HG03103 (cell line): ENCODE data around the gene FUCA1.
"Not testable (repeated sequence)": the region's sequence is repeated elsewhere in the genome, so short reads cannot be mapped to it uniquely, and the experiment has no call there.

Source experiments
- ATAC-seq: cut with Tn5 transposase; IDR thresholded peaks from one replicate; pipeline ENCODE4 v1.9.1; 2021; ENCODE audit warnings: low read depth; ENCODE audit not compliant: unreplicated experiment

The FUCA1 gene

DNA sequence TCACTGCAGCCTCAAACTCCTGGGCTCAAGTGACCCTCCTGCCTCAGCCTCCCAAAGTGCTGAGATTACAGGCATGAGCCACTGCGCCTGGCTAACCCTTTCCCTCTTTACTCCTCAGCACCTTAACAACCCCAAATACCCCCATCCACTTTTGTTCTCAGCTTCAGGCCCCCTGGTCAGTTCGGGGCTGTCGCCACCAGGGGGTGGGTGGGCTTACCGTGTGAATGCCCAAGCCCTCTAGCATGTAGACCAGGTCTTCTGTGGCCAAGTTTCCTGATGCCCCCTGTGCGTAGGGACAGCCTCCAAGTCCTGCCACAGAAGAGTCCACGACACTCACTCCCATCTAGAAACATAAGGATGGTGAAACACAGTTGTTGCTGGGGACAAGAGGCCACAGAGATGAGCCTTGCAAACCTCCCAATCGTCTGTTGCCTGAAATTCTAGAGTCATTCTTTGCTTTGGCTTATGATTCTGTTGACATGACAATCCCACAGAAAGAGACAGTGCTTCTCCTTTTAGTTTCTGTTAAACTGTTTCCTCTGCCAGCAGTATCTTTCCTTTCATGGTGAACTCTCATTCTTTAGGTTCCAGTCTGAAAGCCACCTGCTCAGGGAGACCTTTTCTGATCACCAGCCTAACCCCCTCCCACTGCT is 63.8 kb downstream of the FUCA1 start:
- no peak for ATAC-seq

DNA sequence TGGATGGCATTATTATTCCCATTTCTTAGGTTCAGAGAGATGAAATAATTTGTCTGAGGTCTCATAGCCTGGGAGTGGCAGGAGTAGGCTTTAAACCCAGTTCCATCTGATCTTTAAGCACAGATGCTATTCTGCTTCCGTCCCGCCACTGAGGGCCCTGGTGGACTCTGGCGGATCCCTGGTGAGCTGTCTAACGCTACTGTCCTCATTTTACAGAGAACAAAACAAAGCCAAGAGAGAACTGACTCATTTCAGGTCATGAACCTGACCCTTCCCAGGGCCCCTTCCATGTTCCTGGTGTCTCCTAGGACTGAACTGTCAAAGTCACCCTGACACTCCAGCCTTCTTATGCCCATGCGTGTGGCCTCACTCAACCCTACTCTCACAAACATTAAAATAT is 64.4 kb downstream of the FUCA1 start:
- ATAC-seq = no peak

DNA sequence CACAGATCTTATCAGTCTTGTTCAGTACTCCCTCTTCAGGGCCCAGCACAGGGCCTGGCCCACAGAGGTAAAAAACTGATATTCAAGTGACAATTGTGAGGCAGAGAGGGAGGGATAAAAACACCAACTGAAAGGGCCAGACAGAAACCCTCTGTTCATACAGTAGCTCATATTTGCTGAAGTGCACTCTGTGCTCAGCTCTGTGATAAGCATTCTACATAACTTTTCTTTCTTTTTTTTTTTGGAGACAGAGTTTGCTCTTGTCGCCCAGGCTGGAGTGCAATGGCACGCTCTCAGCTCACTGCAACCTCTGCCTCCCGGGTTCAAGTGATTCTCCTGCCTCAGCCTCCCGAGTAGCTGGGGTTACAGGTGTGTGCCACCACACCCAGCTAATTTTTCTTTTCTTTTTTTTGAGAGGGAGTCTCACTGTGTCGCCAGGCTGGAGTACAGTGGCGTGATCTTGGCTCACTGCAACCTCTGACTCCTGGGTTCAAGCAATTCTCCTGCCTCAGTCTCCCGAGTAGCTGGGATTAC is 65.2 kb downstream of the FUCA1 start:
- not testable (repeated sequence) for ATAC-seq

GRCh38 chr1:23801876-23802275 is 66.2 kb downstream of the FUCA1 start:
- ATAC-seq = no peak

GRCh38 chr1:23801338-23801748 is 66.7 kb downstream of the FUCA1 start:
- ATAC-seq = no peak

DNA sequence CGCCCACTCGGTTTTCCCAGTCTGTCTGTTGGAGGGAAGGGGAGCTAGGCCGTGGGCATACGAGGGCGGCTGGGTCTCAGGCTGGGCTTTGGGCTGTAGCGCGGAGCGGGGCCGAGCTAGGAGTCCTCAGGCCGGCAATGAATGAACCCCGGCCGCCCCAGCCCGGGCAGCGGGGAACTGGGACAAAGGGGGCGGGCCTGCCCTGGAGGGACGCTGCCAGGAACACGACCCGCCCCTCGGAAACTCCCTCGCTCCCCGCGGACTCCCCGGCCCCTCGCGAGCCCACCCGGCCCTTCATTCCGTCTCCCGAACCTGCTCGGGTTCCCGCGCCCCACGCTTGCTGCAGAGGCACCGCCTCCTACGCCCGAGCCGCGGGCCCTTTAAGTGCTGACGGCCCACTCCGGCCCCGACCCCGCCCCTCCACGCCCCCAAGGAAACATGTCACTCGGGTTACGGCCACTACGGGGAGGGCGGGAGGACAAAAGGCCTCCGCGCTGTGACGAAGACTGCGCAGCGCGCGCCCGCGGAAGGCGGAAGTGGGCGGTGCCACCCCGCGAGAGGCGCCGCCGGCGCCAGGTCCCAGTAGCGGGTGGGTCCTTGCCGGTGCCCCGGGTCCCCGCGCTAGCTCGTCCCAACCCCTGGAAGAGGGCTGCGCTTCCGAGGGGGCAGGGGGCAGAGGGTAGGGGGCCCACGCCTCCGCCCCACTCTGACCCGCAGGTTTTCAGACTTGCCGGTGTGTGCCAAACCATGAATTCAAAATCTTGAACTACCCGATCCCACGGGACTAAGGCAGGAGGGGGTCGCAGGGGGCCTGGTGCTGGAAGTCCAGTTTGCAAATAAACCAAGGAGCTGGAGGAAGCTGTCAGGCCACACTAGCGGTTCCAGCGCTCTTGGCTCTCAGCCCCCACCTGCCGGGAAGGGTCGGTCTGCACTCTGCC is 67.4 kb downstream of the FUCA1 start, which contains the start of gene GALE:
Gene GALE, minus strand, starts transcription at position 355 of the 938 bp plus-strand sequence. CDS start 1,747 bp downstream, outside the sequence.
- peak; percentile 76 for ATAC-seq

DNA sequence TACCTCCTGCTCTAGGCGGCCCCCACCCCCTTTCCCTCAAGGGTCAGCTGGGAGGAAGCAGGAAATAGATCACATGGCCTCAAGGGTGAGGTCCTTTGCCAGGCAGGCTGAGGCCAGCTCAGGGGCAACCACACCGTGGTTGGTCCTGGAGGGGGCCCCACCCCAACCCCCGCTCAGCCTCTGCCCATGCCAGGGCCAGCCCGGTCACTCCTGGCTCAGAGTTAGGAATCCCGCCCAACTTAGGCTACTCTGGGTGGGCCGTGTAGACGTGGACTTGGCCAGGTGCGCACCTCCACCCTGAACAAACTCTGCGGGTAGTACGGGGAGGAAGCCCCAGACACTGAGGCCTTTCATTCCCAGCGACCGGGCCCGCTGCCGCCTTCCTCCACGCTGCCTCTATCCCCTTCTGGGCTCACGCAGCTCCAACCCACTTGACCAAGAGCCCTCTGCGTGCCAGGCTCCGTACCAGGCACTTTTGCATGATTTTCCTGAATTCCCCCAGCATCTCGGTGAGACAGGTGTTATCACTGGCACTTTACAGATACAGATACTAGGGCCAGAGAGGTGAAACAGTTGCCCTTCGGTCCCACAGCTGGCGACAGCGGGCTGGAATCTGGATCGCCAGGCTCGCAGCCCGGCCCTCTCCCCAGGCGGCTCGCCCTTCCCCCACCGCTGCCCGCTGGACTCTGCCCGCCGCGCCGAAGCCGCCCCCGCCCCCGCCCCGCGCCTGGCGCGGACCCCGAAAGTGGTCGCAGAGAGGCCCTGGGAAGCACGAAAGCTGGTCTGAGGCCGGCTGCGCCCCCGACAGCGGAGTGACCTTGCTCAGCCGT is 68.3 kb downstream of the FUCA1 start:
- peak; percentile 2 for ATAC-seq

DNA sequence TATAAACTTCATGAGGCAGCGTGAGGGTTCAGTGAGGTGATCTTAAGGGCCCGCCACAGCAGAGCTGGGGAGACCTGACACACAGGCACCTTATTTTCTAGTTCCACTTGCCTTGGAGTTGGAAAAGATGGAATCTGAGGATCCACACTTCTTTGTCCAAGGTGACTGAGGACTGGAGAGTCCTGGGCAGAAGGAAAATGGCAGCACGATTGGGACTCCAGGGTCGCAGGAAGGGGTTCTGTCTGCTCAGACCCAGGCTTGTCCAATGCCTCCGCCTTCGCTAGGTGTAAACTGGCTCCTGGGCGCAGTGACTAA is 68.9 kb downstream of the FUCA1 start:
- no peak for ATAC-seq

DNA sequence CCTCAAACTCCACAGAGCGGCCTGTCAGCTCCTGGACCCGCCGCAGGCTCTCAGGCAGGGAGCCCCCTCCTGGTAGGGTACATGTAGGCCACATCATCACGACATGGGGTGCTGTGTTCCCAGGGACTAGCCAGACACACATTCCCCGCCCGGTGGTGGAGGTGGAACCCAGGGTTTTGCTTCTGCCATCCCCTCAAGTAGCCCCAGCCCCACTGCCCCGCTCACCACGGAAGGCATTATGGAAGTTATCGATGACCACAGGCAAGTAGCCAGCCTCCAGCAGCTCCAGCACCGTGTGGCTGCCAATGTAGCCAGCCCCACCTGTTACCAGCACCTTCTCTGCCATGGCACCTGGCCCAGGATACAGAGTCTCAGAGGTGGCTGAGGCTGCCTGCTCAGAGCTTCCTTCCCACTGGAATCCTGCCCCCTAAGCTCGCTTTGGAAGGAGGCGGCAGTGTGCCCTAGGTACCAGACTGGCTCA is 69.4 kb downstream of the FUCA1 start:
- ATAC-seq = no peak

- ATAC-seq = no peak
Measured at GRCh38 chr1:23797478-23798448, 70.3 kb downstream of the FUCA1 start.

DNA sequence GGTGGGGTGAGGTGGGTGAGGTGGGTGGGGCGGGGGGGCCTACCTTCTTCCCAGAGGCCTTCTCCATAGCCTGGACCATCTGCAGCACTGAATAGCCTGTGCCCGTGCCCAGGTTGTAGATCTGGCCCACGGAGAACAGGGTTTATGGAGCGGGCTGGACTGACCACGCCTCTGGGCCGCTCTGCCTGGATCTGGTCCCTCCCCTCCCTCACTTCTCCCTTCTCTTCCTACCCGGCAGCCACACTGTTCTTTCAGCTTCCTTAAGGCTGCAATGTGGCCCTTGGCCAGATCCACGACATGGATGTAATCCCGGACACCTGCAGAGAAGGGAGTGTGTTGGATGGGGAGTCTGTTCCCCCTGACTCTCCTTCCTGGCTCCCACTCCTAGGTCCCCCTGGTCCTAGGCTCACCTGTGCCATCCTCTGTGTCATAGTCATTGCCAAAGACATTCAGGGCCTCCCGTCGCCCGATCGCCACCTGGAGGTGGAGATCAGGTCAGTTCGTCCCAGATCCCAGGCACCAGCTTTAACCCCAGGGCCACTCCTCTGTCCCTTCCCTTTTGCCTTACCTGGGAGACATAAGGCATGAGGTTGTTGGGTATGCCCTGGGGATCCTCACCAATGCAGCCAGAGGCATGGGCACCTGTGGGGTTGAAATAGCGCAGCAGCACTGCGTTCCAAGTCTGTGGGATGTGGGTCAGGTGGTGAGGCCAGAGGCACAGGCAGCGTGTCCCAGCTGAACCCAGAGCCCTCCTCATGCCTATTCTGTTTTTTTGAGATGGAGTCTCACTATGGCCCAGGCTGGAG is 71.4 kb downstream of the FUCA1 start:
- no peak for ATAC-seq

- no peak for ATAC-seq
Measured at GRCh38 chr1:23795676-23796465, 72.2 kb downstream of the FUCA1 start.
